ENCODE results near the gene MYBPHL.

MYBPHL gene

GRCh38 chr1:109243860-109244552 is 62.8 kb downstream of the MYBPHL start:
- ChIA-PET POLR2A (no interaction called here), CTCF (interaction anchor here (0.6 to 2.3 kb wide), 4 partner anchors 9 to 288 kb away, joined by 4 to 6 read pairs (median 4); no protein-coding TSS in a partner anchor)
- DNase-seq (ENCODE audit: low read depth, low spot score) = no peak
- TF ChIP-seq, protein P1, sequence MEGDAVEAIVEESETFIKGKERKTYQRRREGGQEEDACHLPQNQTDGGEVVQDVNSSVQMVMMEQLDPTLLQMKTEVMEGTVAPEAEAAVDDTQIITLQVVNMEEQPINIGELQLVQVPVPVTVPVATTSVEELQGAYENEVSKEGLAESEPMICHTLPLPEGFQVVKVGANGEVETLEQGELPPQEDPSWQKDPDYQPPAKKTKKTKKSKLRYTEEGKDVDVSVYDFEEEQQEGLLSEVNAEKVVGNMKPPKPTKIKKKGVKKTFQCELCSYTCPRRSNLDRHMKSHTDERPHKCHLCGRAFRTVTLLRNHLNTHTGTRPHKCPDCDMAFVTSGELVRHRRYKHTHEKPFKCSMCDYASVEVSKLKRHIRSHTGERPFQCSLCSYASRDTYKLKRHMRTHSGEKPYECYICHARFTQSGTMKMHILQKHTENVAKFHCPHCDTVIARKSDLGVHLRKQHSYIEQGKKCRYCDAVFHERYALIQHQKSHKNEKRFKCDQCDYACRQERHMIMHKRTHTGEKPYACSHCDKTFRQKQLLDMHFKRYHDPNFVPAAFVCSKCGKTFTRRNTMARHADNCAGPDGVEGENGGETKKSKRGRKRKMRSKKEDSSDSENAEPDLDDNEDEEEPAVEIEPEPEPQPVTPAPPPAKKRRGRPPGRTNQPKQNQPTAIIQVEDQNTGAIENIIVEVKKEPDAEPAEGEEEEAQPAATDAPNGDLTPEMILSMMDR (IDR thresholded peaks at IDR 0.05; ENCODE audit: insufficient read depth, low read length, missing control alignments) = no peak
- H3K4me3 ChIP-seq (ENCODE audit: low read depth, low read length) = no peak overlapping the region

DNA sequence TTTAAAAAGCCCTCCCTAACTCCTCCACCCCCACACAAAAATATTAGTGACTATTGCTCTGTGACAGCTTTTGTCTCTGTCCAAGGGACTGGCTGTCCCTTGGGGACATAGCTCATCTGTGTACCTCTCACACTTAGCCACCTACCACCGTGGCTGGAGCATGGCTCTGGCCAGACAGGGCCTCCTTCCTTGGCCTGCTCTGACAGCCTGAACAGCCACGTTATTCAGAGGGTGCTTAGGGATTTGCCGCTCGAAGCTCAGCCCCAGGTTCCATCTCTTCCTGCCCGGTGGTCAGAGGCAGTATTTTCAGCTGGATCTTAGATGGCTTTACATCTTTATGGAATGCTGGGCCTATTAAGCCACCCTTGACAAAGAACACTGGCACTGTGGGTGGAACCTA is 63.6 kb downstream of the MYBPHL start:
- TF ChIP-seq, protein P1 (IDR thresholded peaks at IDR 0.05; ENCODE audit: insufficient read depth, low read length, missing control alignments) = no peak
- no peak for DNase-seq (ENCODE audit: low read depth, low spot score)
- CTCF ChIA-PET = interaction anchor here (1.2 to 2.3 kb wide), 3 partner anchors 10 to 156 kb away, joined by 4 to 6 read pairs (median 5); no protein-coding TSS in a partner anchor
- H3K4me3 ChIP-seq (ENCODE audit: low read depth, low read length) = no peak overlapping the region
- POLR2A ChIA-PET = no interaction called here

DNA sequence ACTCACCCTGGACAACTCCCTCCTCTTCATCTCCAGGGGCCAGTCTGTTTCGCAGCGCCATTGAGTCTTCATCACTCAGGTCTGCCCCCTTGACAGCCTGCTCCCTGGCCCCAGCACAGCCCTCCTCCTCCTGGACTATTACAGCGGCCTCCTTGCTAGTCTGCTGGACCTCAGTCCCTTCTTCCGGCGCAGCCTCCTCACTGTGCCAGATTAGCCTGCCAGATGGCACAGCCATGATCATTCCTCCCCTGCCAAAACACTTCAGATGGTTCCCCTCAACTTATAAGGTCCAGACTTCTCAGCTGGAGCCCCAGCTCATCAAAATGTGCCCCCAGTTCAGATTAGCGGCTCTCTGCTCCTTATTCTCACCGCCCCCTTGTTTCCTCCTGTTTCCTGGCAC is 64.4 kb downstream of the MYBPHL start:
- no peak overlapping the region for H3K4me3 ChIP-seq (ENCODE audit: low read depth, low read length)
- POLR2A ChIA-PET = no interaction called here
- TF ChIP-seq, protein P1 (IDR thresholded peaks at IDR 0.05; ENCODE audit: insufficient read depth, low read length, missing control alignments) = no peak
- no peak for DNase-seq (ENCODE audit: low read depth, low spot score)
- CTCF ChIA-PET = interaction anchor here (1.5 to 6.6 kb wide), 2 partner anchors 157 to 290 kb away, joined by 5 to 48 read pairs; partner anchors contain the start of gene SORT1

Measured in AG04449 (cell line).